ENCODE data around the gene TP53I11. TPM values are rescaled to one million over a fixed set of nuclear protein-coding genes. Genes with fewer than 3 reads are reported as not detected.

The TP53I11 gene
- total and polyA plus RNA-seq, 2 experiments from 2014 or later: 59.9 to 117 TPM

DNA sequence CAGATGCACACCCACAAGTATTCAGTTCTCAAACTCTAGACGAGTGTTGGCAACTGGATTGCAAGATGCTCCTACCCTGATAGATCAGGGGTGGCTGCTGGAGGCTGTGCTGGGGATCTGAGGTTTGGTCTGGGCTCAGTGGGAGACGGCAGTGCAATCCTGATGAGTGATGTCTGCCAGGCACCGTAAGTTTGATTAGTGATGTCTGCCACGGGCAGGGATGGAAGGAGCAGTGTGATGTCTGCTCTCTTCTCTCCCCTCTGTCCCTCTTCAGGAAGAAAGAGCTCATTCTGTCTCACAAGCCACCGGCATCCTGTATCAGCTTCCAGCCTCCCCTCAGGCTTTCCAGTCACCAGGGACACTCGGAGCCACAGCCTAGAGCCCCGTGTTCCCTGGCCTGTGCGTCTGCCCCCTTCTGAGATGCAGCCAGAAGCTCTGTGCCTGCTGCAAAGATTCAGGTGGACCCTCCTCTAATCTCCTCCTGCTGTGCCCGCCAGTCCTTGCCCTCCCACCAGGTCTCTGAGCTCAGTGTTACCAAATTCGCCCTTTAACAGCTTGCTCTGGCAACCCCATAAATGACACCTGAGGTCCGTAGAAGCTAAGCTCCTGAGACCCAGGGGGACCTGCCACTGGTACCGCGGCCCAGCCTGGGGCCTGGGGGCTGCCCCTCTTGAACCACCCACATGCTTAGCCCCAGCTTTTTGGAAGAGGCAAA is 19.9 kb downstream of the TP53I11 start:
- H3K36me3 ChIP-seq (ENCODE audit: low read depth): no peaks in the 10 kb centered on the region
- no peaks in the 10 kb centered on the region for H3K79me2 ChIP-seq (ENCODE audit: insufficient read depth)
- H3K27me3 ChIP-seq (replicated peaks; ENCODE audit: insufficient read depth): no peaks in the 10 kb centered on the region
- H3K4me1 ChIP-seq (ENCODE audit: insufficient read depth): no peaks in the 10 kb centered on the region
- H3K9me3 ChIP-seq (ENCODE audit: low read depth): no peaks in the 10 kb centered on the region
- H3F3A ChIP-seq (ENCODE audit: insufficient read depth): no peaks in the 10 kb centered on the region
- H3K9ac ChIP-seq: no peak overlapping the region
- no peak for DNase-seq
- no peak overlapping the region for H3K27ac ChIP-seq
- TF ChIP-seq EZH2 (IDR thresholded peaks at IDR 0.05; ENCODE audit: insufficient read depth, poor library complexity, severe bottlenecking): no peak
- no peak for TF ChIP-seq EZH2phosphoT487 (IDR thresholded peaks at IDR 0.05; ENCODE audit: insufficient read depth, low read depth)
- no peak overlapping the region for H3K4me2 ChIP-seq (ENCODE audit: unreplicated experiment)
- H3K9me2 ChIP-seq (ENCODE audit: insufficient read depth): no peaks in the 10 kb centered on the region
- no peak overlapping the region for H3K4me3 ChIP-seq
- no peaks in the 10 kb centered on the region for H4K20me1 ChIP-seq (ENCODE audit: insufficient read depth)
- in situ Hi-C loops (cut with MboI): loop anchor here (25.0 kb wide), 2 partner anchors 357 to 857 kb away; partner anchors contain the start of gene SYT13
- WGBS, 2 experiments (ENCODE audit: low coverage in 1 of 2, low lambda C conversion rate in 2 of 2, missing lambda C conversion rate in 2 of 2): 75 to 77% methylated on average over 13 of the region's 13 CpGs
- no peak overlapping the region for H2AFZ ChIP-seq

GRCh38 chr11:44928816-44929215 is 21.9 kb downstream of the TP53I11 start:
- H3F3A ChIP-seq (ENCODE audit: insufficient read depth): no peaks in the 10 kb centered on the region
- no peaks in the 10 kb centered on the region for H3K36me3 ChIP-seq (ENCODE audit: low read depth)
- H4K20me1 ChIP-seq (ENCODE audit: insufficient read depth): no peaks in the 10 kb centered on the region
- H3K4me3 ChIP-seq: no peak overlapping the region
- H3K79me2 ChIP-seq (ENCODE audit: insufficient read depth): no peaks in the 10 kb centered on the region
- H3K9me3 ChIP-seq (ENCODE audit: low read depth): no peaks in the 10 kb centered on the region
- in situ Hi-C loops (cut with MboI): loop anchor here (5.0 to 25.0 kb wide), 4 partner anchors 48 to 858 kb away; partner anchors contain the start of gene SYT13
- no peak for DNase-seq
- 46 to 50% methylated on average over 4 of the region's 4 CpGs for WGBS, 2 experiments (ENCODE audit: low coverage in 1 of 2, low lambda C conversion rate in 2 of 2, missing lambda C conversion rate in 2 of 2)
- no peak overlapping the region for H3K27ac ChIP-seq
- no peak for TF ChIP-seq EZH2phosphoT487 (IDR thresholded peaks at IDR 0.05; ENCODE audit: insufficient read depth, low read depth)
- no peak for TF ChIP-seq EZH2 (IDR thresholded peaks at IDR 0.05; ENCODE audit: insufficient read depth, poor library complexity, severe bottlenecking)
- no peak overlapping the region for H2AFZ ChIP-seq
- H3K4me1 ChIP-seq (ENCODE audit: insufficient read depth): no peaks in the 10 kb centered on the region
- H3K27me3 ChIP-seq (replicated peaks; ENCODE audit: insufficient read depth): no peaks in the 10 kb centered on the region
- no peaks in the 10 kb centered on the region for H3K9me2 ChIP-seq (ENCODE audit: insufficient read depth)
- no peak overlapping the region for H3K4me2 ChIP-seq (ENCODE audit: unreplicated experiment)
- no peak overlapping the region for H3K9ac ChIP-seq

DNA sequence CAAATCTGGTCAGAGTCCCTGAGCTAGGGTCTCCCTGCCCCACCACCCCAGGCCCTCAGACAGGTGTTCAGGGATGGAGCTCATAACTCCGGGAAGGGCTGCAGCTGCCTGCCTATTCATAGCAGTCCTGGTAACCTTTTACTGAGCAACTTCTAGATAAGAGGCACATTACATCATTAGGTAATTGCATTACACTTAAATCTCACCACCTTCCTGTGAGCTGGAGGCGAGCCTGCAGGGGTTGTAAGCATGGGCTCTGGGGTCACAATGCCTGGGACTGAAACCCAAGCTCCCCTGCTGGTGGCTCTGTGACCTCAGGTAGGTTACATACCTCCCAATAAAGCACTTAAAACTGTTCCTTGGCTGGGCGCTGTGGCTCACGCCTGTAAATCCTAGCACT is 22.5 kb downstream of the TP53I11 start:
- no peak overlapping the region for H3K4me2 ChIP-seq (ENCODE audit: unreplicated experiment)
- no peak overlapping the region for H2AFZ ChIP-seq
- H3K79me2 ChIP-seq (ENCODE audit: insufficient read depth): no peaks in the 10 kb centered on the region
- WGBS, 2 experiments (ENCODE audit: low coverage in 1 of 2, low lambda C conversion rate in 2 of 2, missing lambda C conversion rate in 2 of 2): 75 to 79% methylated on average over 4 of the region's 4 CpGs
- H3K27me3 ChIP-seq (replicated peaks; ENCODE audit: insufficient read depth): 0 out of 2 replicates have a peak, but pooled peaks cover 3% of the 10 kb centered on the region
- no peaks in the 10 kb centered on the region for H3F3A ChIP-seq (ENCODE audit: insufficient read depth)
- no peak for DNase-seq
- H3K9me2 ChIP-seq (ENCODE audit: insufficient read depth): no peaks in the 10 kb centered on the region
- H3K9ac ChIP-seq: no peak overlapping the region
- no peaks in the 10 kb centered on the region for H3K9me3 ChIP-seq (ENCODE audit: low read depth)
- no peaks in the 10 kb centered on the region for H3K36me3 ChIP-seq (ENCODE audit: low read depth)
- H4K20me1 ChIP-seq (ENCODE audit: insufficient read depth): no peaks in the 10 kb centered on the region
- no peak overlapping the region for H3K4me3 ChIP-seq
- in situ Hi-C loops (cut with MboI): loop anchor here (5.0 to 25.0 kb wide), 4 partner anchors 49 to 859 kb away; partner anchors contain the start of gene SYT13
- no peak for TF ChIP-seq EZH2phosphoT487 (IDR thresholded peaks at IDR 0.05; ENCODE audit: insufficient read depth, low read depth)
- TF ChIP-seq EZH2 (IDR thresholded peaks at IDR 0.05; ENCODE audit: insufficient read depth, poor library complexity, severe bottlenecking): no peak
- H3K27ac ChIP-seq: no peak overlapping the region
- no peaks in the 10 kb centered on the region for H3K4me1 ChIP-seq (ENCODE audit: insufficient read depth)

GRCh38 chr11:44927174-44927661 is 23.5 kb downstream of the TP53I11 start:
- Histone ChIP-seq H4K20me1 (ENCODE audit: insufficient read depth) (no peaks in the 10 kb centered on the region), H3K79me2 (ENCODE audit: insufficient read depth) (no peaks in the 10 kb centered on the region), H3F3A (ENCODE audit: insufficient read depth) (no peaks in the 10 kb centered on the region), H3K4me2 (ENCODE audit: unreplicated experiment) (no peak overlapping the region), H3K4me1 (ENCODE audit: insufficient read depth) (no peaks in the 10 kb centered on the region), H3K36me3 (ENCODE audit: low read depth) (no peaks in the 10 kb centered on the region), H3K4me3 (no peak overlapping the region), H3K9me2 (ENCODE audit: insufficient read depth) (no peaks in the 10 kb centered on the region), H3K27me3 (replicated peaks; ENCODE audit: insufficient read depth) (0 out of 2 replicates have a peak, but pooled peaks cover 3% of the 10 kb centered on the region), H3K27ac (no peak overlapping the region), H2AFZ (no peak overlapping the region), H3K9ac (no peak overlapping the region), H3K9me3 (ENCODE audit: low read depth) (no peaks in the 10 kb centered on the region)
- in situ Hi-C loops (cut with MboI): loop anchor here (5.0 to 25.0 kb wide), 4 partner anchors 50 to 860 kb away; partner anchors contain the start of gene SYT13
- peak; percentile 83 for DNase-seq
- TF ChIP-seq EZH2phosphoT487 (IDR thresholded peaks at IDR 0.05; ENCODE audit: insufficient read depth, low read depth) (no peak), EZH2 (IDR thresholded peaks at IDR 0.05; ENCODE audit: insufficient read depth, poor library complexity, severe bottlenecking) (no peak)
- 28% methylated on average over 16 of the region's 16 CpGs for WGBS, 2 experiments (ENCODE audit: low coverage in 1 of 2, low lambda C conversion rate in 2 of 2, missing lambda C conversion rate in 2 of 2)
